Neural cell (in vitro differentiated cells): Measurements from ENCODE around the gene TMEM266.

Source experiments
- EP300 ChIP-seq: fragments of 450-650 bp; conservative IDR thresholded peaks from 2 replicates; pipeline ENCODE4 v1.6.1; 2014; ENCODE audit warnings: antibody characterized with exemption, mild to moderate bottlenecking, moderate library complexity; ENCODE audit not compliant: poor library complexity, severe bottlenecking
- EZH2 ChIP-seq: fragments of 200-600, 300-800 bp; shearing (Covaris generic), sonication (generic); IDR thresholded peaks from 2 replicates; pipeline ENCODE4 v1.6.1; 2014; ENCODE audit warnings: antibody characterized with exemption, low read length, borderline replicate concordance, mild to moderate bottlenecking; ENCODE audit not compliant: insufficient read depth, poor library complexity, severe bottlenecking
- MXI1 ChIP-seq: fragments of 450-650 bp; conservative IDR thresholded peaks from 2 replicates; pipeline ENCODE4 v1.6.1; 2014; ENCODE audit warnings: antibody characterized with exemption, mild to moderate bottlenecking; ENCODE audit not compliant: poor library complexity, severe bottlenecking
- RAD21 ChIP-seq: fragments of 450-650 bp; conservative IDR thresholded peaks from 2 replicates; pipeline ENCODE4 v1.6.1; 2014; ENCODE audit warnings: antibody characterized with exemption, mild to moderate bottlenecking, moderate library complexity
- TF ChIP-seq, protein P1 (sequence below): fragments of 450-650 bp; IDR thresholded peaks from 2 replicates; pipeline ENCODE4 v1.5.1; 2014; ENCODE audit warnings: antibody characterized with exemption, mild to moderate bottlenecking, moderate library complexity; ENCODE audit not compliant: poor library complexity, severe bottlenecking

DNA sequence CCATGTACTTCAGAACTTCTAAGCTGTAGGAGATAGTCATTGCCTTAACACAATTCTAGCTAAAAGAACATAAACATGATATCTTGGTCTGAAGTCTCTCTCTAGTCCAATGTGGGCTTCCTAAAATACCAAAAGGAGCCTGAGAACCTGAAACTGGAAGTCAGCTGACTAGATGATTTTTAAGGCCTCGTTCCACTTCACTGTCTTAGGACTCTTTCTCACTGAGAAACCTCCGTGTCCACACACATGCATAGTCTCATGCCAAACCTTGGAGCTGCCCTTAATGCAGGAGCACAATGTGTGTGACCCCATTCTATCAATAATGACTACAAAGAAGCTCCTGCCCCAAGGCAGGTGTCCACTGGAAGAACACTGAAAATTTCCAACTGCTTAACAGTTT is 163.7 kb downstream of the TMEM266 start:
- TF ChIP-seq, protein P1, sequence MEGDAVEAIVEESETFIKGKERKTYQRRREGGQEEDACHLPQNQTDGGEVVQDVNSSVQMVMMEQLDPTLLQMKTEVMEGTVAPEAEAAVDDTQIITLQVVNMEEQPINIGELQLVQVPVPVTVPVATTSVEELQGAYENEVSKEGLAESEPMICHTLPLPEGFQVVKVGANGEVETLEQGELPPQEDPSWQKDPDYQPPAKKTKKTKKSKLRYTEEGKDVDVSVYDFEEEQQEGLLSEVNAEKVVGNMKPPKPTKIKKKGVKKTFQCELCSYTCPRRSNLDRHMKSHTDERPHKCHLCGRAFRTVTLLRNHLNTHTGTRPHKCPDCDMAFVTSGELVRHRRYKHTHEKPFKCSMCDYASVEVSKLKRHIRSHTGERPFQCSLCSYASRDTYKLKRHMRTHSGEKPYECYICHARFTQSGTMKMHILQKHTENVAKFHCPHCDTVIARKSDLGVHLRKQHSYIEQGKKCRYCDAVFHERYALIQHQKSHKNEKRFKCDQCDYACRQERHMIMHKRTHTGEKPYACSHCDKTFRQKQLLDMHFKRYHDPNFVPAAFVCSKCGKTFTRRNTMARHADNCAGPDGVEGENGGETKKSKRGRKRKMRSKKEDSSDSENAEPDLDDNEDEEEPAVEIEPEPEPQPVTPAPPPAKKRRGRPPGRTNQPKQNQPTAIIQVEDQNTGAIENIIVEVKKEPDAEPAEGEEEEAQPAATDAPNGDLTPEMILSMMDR = no peak
- TF ChIP-seq EZH2 = no peak
- no peak for TF ChIP-seq MXI1
- TF ChIP-seq RAD21 = no peak
- no peak for TF ChIP-seq EP300
